GM12873 (cell line): ENCODE measurements around the gene BRD9.

Experiments
- CTCF ChIP-seq: IDR thresholded peaks from 2 replicates; pipeline ENCODE4 v1.5.1; 2012; ENCODE audit warnings: low read depth, mild to moderate bottlenecking, moderate library complexity, low read length, control low read depth; ENCODE audit not compliant: insufficient read depth; ENCODE audit errors: missing control alignments

BRD9 gene

GRCh38 chr5:932628-933250, 40.1 kb upstream of the BRD9 start:
- TF ChIP-seq CTCF: no peak

DNA sequence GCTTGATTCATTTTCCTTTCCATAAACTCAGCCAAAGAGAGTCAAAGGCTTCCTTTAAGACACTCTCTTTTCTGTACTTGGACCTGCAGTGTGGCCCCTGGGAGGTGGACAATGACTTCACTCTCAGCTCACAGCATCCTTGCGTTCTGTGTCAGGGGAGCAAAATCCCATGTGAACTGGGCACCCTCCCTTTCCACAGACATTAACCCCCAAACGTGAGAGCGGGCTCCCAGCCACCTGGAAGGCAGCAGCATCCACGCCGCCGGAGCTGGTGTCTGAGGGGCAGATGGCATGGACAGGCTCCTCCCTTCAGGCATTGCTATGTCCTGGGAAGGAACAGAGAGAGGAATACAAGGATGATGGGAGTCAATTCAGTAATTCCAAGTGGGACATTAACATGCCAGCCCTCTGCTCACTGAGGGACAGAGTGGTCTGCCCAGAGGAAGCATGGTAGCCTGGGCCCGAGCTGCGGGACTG, 39.6 kb upstream of the BRD9 start:
- no peak for TF ChIP-seq CTCF

GRCh38 chr5:931570-932145, 39.1 kb upstream of the BRD9 start:
- TF ChIP-seq CTCF: no peak

- TF ChIP-seq CTCF: no peak
These were observed 38.3 kb upstream of the BRD9 start for GRCh38 chr5:930866-931265.

- no peak for TF ChIP-seq CTCF
These were observed 37.0 kb upstream of the BRD9 start for GRCh38 chr5:929596-929995.

GRCh38 chr5:927172-928015, 34.8 kb upstream of the BRD9 start:
- no peak for TF ChIP-seq CTCF
